ENCODE results near the gene IDH3A.
A peak's percentile ranks its signal among the peaks of the same experiment; 100 is the strongest.

Gene IDH3A

DNA sequence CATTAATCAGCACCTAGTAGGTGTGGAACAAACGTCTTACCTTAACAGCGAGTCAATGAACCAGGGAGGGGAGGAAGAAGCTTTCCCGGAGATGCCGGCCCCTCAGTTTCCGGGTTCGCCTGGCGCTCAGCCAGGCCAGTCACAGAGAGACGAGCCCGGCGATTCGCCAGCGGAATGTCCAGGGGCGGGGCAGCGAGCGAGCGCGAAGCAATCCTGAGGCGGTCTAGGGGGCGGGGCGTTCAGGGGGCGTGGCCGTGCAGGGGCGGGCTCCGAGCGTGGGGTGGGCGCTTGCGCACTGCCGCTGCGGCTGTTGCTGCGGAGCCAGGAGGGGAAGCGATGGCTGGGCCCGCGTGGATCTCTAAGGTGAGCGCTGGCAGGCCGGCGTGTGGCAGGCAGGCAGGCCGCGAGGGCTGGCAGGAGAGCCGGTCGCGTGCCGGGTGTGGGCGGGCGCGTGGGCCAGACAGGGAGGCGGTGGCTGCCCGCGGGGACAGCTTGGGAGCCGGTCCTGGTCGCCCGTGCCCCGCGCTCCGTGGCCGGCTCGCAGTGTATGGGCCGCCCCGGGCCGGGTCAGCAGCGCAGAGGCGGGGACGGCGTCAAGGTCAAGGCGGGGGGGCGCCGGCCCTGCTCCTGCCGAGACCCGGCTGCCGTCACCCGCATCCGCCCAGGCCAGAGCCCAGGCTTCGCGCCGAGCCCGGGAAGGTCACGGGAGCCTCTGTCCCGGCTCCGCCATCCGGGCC is at the start of gene IDH3A:
TSS of gene IDH3A (plus strand) at position 295 of the 737 bp plus-strand sequence. CDS start at position 337, 42 bp downstream.
- peak; percentile 67 for DNase-seq

DNA sequence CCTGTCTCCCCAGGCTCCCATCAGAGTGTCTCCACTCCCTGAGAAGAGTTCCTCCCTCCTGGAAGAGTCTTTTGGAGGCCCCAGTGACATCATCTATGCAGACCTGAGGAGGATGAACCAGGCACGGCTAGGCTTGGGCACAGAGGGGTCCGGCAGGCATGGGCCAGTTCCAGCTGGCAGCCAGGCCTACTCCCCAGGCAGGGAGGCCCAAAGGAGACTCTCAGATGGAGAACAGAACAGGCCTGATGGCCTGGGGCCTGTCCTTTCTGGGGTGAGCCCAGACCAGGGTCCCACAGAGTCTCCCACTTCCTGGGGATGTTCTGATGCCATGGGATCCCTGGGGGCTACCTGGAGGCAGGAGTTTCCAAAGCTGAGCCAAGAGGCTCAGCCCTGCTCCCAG is 48.3 kb upstream of the IDH3A start:
- no peak for DNase-seq

GRCh38 chr15:78101423-78102105 is 47.6 kb upstream of the IDH3A start:
- no peak for DNase-seq

DNA sequence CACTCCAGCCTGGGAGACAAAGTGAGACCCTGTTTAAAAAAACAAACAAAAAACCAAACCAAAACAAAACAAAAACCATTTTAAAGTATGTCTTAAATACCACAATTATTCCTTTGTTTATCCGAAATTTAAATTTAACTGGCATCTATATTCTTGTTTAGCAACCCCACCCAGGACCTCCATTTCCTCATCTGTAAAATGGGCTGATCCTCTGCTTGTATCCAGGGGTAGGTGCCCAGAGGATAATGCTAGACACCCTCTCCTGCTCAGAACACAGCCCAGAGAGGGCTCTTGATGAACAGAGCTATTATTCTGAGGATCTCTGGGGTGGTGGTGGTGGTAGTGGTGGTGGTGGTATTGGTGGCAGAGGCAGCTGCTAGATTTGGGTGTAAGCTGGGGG is 47.0 kb upstream of the IDH3A start:
- no peak for DNase-seq

DNA sequence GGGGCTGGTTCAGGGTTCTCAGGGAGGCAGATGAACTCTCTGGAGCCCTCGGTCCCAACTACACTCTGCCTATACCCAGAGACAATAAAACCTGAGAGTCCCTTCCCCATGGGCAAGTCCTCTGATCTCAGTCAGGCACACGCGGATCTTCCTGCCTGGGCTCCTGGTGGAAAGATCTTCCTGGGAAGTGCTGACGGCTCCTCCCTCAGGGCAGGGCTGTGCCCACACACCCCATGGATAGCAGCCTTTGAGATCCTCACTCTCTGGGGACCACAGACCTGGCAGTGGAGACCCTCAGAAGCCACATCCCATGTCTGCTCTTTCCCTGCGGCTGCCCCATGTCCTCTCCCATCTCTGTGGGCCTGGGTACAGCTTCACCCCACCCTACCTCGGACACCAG is 46.4 kb upstream of the IDH3A start:
- no peak for DNase-seq

DNA sequence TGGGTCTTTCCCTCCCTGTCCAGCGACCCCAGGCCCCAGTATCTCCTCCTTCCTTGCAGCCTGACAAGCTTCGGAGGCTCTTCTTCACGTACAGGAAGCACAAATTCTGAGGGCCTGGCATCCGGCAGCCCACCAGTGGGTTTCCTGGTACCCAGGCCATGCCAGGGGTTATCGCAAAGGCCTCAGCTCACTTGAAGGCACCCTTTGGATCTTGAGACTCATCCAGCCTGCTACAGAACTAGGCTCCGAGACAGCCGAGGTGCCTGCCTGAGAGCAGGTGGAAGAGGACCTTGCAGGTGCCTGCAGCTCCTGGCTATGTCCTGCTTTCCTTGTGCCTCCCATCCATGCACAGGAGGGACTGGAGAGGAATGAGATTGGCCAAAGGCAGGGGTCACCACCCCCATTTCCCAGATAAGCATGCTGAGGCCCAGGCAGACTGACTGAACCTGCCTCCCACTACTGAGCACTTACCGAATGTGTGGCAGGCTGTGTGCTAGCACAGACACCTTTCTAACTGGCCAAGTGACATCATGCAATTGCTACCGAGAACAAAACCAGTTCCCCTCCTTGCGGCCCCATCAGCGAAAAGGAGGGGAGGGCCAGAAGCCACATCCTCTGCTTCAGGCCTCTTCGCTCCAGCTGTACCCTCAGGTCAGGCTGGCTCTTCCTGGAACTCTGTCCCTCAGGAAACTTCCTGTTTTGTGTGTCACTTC is 45.6 kb upstream of the IDH3A start:
- DNase-seq = no peak

- no peak for DNase-seq
Measured at GRCh38 chr15:78104119-78104479, 45.1 kb upstream of the IDH3A start.

- no peak for DNase-seq
Measured at GRCh38 chr15:78104566-78105475, 44.3 kb upstream of the IDH3A start.

DNA sequence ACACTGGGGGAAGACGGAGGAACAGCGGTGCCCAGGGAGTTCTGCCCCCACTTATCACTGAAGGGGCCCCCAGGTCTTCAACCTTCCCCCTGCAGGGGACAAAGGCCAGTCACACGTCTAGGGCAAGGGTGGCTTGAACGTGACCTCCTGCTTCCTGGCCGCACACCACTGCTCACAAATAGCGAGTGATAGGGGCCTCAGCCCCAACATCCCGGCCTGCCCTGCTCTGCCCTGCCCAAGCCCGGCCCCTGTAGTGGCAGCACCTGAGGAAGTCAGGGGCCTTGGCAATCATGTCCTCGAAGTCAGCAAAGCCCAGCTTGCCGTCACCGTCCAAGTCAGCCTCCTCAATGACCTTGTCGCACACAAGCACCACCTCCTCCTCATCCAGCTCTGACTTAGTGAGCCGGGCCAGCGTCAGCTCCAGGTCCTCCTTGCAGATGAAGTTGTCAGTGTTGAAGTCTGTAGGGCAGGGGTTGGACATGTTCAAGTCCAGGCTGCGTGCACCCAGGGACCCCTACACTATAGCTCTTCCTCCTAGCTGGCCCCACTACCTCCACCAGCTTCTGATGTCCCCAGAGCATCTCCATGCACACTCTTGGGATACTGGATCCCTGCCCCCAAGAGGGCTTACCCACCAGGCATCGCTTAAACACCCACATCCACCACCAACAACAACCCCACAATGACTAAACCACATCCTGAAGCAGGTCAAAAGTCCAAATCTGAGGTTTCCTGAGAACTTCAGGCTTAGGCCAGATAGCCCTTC is 43.5 kb upstream of the IDH3A start:
- DNase-seq = no peak

- no peak for DNase-seq
Measured at GRCh38 chr15:78107471-78107870, 41.7 kb upstream of the IDH3A start.

DNA sequence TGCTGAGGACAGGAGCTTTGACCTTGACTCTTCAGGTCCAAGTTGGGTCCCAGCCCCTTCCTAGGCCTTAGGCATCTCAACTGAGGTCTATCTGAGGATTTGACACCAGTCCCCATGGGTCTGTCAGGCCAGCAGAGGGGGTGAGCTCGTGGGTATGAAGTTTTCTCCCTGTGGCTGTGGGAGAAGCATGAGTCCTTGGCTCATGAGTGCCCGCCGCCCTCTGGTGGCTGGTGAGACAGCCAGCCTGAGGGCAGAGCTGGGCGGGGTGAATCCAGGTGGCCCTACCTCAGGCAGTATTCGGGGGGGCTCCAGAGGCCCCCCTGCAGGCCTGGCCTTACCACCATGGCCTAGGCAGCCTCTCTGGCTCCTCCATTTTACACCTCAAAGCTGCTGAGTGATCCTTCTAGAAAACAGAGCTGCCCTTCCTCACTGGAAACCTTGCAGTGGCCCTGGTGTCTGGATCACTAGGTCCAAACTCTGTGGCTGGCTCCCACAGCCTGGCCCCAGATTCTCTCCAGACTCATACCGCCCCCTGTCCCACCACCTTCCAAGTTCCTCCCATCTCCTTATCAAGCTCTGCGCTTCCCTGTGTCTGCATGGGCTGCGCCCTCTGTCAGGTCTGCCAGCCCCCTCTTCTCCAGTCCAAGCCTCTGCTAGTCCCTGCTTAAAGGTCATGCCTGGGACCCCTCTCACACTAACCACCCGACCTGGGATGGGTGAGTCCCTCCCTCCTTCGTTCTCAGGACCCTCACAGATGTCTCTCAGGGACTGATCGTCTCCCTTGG is 40.7 kb upstream of the IDH3A start:
- no peak for DNase-seq

GRCh38 chr15:78109156-78109555 is 40.0 kb upstream of the IDH3A start:
- DNase-seq = no peak

- DNase-seq = no peak
Measured at GRCh38 chr15:78110096-78110495, 39.1 kb upstream of the IDH3A start.

GRCh38 chr15:78110916-78111475 is 38.2 kb upstream of the IDH3A start:
- no peak for DNase-seq

DNA sequence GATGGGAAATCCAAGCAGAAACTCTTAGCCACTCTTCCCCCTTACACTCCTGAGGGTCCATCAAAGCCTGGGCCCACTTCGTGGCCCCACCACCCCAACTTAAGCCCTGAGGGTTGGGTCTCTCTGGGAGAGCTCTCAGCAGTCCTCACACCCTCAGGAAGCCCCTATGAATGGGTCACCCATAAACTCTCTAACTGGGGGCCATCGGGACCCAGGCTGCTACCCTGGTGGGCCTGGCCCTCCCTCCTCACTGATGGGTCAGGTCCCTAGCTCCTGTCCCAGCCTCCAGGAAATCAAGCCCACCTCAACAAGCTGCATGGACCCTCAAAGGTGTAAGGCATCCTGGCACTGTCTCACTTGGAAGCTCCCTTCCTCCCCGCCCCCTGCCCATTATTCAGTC is 37.4 kb upstream of the IDH3A start:
- DNase-seq = no peak

- no peak for DNase-seq
Measured at GRCh38 chr15:78112551-78112950, 36.6 kb upstream of the IDH3A start.

DNA sequence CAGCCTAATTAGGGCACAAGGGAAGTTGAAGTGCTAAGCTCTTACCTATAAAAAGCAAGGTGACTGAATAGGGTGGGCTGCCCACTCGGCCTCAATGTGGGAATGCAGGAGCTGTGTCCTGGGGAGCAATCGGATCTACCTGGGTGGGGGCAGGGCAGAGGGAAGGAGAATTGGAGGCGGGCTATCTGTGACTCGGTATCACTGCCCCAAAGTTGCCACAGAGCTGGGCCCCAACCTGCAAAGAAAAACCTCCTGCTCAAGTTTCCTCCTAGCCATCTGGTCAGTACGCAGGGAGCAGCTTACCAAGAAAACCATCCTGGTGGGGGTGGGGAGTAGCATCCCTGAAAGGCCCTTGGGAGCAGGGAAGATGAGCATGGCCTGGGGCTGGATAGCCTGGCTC is 28.6 kb upstream of the IDH3A start:
- peak; percentile 67 for DNase-seq

DNA sequence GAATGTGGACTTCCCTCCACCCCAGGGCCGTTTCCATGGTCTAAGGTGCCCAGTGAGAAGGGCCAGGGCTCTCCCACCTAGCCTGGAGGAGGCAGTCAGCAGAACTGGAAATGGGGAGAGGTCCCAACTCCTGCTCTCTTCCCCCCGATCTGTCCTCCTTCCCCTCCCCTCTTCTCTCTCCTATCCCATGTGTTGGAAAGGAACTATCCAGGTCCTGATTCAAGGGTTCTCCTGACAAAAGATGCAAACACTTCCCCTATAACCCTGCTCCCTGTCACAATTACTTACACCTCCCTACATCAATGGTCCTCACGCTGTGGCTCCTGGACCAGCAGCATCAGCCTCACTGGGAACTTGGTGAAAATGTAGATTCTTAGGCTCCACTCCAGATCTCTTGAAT is 23.9 kb upstream of the IDH3A start:
- no peak for DNase-seq

- no peak for DNase-seq
Measured at GRCh38 chr15:78127882-78128281, 21.3 kb upstream of the IDH3A start.

DNA sequence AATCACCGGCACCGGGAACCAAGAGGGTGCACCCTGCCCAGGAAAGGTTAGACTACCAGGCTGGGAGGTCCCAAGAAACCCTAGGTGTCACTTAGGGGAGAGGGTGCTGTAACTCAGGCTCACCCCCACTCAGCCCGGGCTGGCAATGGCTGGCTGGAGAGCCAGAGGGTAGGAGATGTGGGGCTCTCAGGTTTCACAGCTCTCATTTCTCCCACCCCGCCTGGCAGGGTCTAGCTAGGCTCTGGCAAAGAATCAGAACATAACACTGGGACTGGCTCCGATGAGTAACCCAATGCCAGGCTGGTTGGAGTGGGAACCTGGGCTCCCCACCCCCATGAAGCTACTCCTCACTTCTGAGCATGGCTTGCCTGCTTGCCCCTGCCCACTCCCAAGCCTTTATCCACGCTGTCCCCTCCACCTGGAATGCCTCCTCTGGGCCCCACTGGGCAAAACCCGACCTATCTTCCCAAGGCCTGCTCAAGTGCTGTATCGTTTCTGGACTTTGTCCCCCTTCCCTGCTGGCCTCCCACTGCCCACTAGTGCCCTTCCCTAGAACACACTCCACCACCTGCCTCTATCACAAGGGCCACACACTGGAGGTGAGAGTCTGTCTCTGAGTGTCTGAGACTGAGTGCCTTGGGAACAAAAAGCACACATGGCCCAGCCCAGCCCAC is 19.9 kb upstream of the IDH3A start:
- DNase-seq = peak; percentile 78

Data from DMS 273 treated with DMSO at 0.1 percent for 48 hours (cell line).